ENCODE results near the gene NLRP6.

The NLRP6 gene

GRCh38 chr11:287821-288477, 9.7 kb downstream of the NLRP6 start:
- H3K4me3 ChIP-seq: peak overlapping the region; percentile 78
- H3K4me1 ChIP-seq: peaks cover 49% of the 10 kb centered on the region
- H3K4me2 ChIP-seq: peak overlapping the region; percentile 99
- H3K36me3 ChIP-seq: peaks cover 25% of the 10 kb centered on the region
- TF ChIP-seq Cebpa-rat (IDR thresholded peaks at IDR 0.05): no peak
- peak overlapping the region; percentile 82 for H3K27ac ChIP-seq
- peak overlapping the region; percentile 81 for H3K9ac ChIP-seq
- H3K9me3 ChIP-seq: no peaks in the 10 kb centered on the region
- H3K27me3 ChIP-seq: peaks cover 59% of the 10 kb centered on the region
- H4K20me1 ChIP-seq: peaks cover 19% of the 10 kb centered on the region

GRCh38 chr11:288478-289397, 10.5 kb downstream of the NLRP6 start, which contains the start of gene PGGHG:
Gene PGGHG (plus strand): TSS chr11:289126. CDS start chr11:289817, 691 bp downstream.
- H3K27me3 ChIP-seq: peaks cover 51% of the 10 kb centered on the region
- H3K9me3 ChIP-seq: no peaks in the 10 kb centered on the region
- H4K20me1 ChIP-seq: peaks cover 19% of the 10 kb centered on the region
- H3K27ac ChIP-seq: peak within 1 kb of the TSS; percentile 82
- peak within 1 kb of the TSS; percentile 78 for H3K4me3 ChIP-seq
- TF ChIP-seq Cebpa-rat (IDR thresholded peaks at IDR 0.05): no peak
- H3K36me3 ChIP-seq: peaks cover 31% of the 10 kb centered on the region
- H3K4me1 ChIP-seq: peaks cover 49% of the 10 kb centered on the region
- H3K9ac ChIP-seq: peak within 1 kb of the TSS; percentile 81
- H3K4me2 ChIP-seq: peak within 1 kb of the TSS; percentile 100

GRCh38 chr11:289398-289711, 11.1 kb downstream of the NLRP6 start:
- peak overlapping the region; percentile 80 for H3K9ac ChIP-seq

GRCh38 chr11:289712-290620, 11.8 kb downstream of the NLRP6 start:
- H3K27ac ChIP-seq: peak overlapping the region; percentile 76
- H3K4me2 ChIP-seq: peak overlapping the region; percentile 100
- H3K4me3 ChIP-seq: peak overlapping the region; percentile 78
- TF ChIP-seq Cebpa-rat (IDR thresholded peaks at IDR 0.05): no peak
- peaks cover 49% of the 10 kb centered on the region for H3K4me1 ChIP-seq
- peaks cover 44% of the 10 kb centered on the region for H3K36me3 ChIP-seq
- peak overlapping the region; percentile 80 for H3K9ac ChIP-seq
- H3K9me3 ChIP-seq: no peaks in the 10 kb centered on the region
- peaks cover 39% of the 10 kb centered on the region for H3K27me3 ChIP-seq
- peaks cover 19% of the 10 kb centered on the region for H4K20me1 ChIP-seq

More at GRCh38 chr11:289398-289711, 11.1 kb downstream of the NLRP6 start:
- Histone ChIP-seq H3K27me3 (peaks cover 45% of the 10 kb centered on the region), H3K36me3 (peaks cover 38% of the 10 kb centered on the region), H3K9me3 (no peaks in the 10 kb centered on the region), H3K4me2 (peak overlapping the region; percentile 100), H3K4me1 (peaks cover 49% of the 10 kb centered on the region), H4K20me1 (peaks cover 19% of the 10 kb centered on the region), H3K4me3 (peak overlapping the region; percentile 78), H3K27ac (peak overlapping the region; percentile 76)
- TF ChIP-seq Cebpa-rat (IDR thresholded peaks at IDR 0.05): no peak

- Histone ChIP-seq H3K4me2 (peak overlapping the region; percentile 100), H3K9ac (peak overlapping the region; percentile 80), H3K4me1 (peaks cover 49% of the 10 kb centered on the region), H3K27ac (peak overlapping the region; percentile 76), H3K4me3 (peak overlapping the region; percentile 78), H3K36me3 (peaks cover 51% of the 10 kb centered on the region), H3K9me3 (no peaks in the 10 kb centered on the region), H4K20me1 (peaks cover 19% of the 10 kb centered on the region), H3K27me3 (peaks cover 31% of the 10 kb centered on the region)
- TF ChIP-seq Cebpa-rat (IDR thresholded peaks at IDR 0.05): no peak
Observed at GRCh38 chr11:290621-291231, 12.5 kb downstream of the NLRP6 start.

GRCh38 chr11:291281-292210, 13.3 kb downstream of the NLRP6 start:
- peaks cover 56% of the 10 kb centered on the region for H3K36me3 ChIP-seq
- H3K27me3 ChIP-seq: peaks cover 23% of the 10 kb centered on the region
- H3K4me3 ChIP-seq: no peak overlapping the region; the same call in 1 of the 2 replicates
- H3K4me1 ChIP-seq: peaks cover 56% of the 10 kb centered on the region
- no peak for TF ChIP-seq Cebpa-rat (IDR thresholded peaks at IDR 0.05)
- H3K4me2 ChIP-seq: peak overlapping the region; percentile 100
- peaks cover 19% of the 10 kb centered on the region for H4K20me1 ChIP-seq
- no peak overlapping the region for H3K27ac ChIP-seq
- peak overlapping the region; percentile 80 for H3K9ac ChIP-seq
- no peaks in the 10 kb centered on the region for H3K9me3 ChIP-seq

GRCh38 chr11:292211-293121, 14.3 kb downstream of the NLRP6 start:
- H3K4me2 ChIP-seq: peak overlapping the region; percentile 14
- H3K4me1 ChIP-seq: peaks cover 59% of the 10 kb centered on the region
- no peak overlapping the region for H3K4me3 ChIP-seq
- no peak overlapping the region for H3K9ac ChIP-seq
- peaks cover 14% of the 10 kb centered on the region for H3K27me3 ChIP-seq
- peaks cover 14% of the 10 kb centered on the region for H4K20me1 ChIP-seq
- H3K27ac ChIP-seq: no peak overlapping the region
- TF ChIP-seq Cebpa-rat (IDR thresholded peaks at IDR 0.05): no peak
- peaks cover 56% of the 10 kb centered on the region for H3K36me3 ChIP-seq
- no peaks in the 10 kb centered on the region for H3K9me3 ChIP-seq
